ENCODE data around the gene PJA2. TPM values are rescaled to one million over a fixed set of nuclear protein-coding genes. Genes with fewer than 3 reads are reported as not detected.

PJA2 gene
- polyA plus RNA-seq, 3 donors from 2014 or later, result 54.1 to 84.0 (median 73.1) TPM

DNA sequence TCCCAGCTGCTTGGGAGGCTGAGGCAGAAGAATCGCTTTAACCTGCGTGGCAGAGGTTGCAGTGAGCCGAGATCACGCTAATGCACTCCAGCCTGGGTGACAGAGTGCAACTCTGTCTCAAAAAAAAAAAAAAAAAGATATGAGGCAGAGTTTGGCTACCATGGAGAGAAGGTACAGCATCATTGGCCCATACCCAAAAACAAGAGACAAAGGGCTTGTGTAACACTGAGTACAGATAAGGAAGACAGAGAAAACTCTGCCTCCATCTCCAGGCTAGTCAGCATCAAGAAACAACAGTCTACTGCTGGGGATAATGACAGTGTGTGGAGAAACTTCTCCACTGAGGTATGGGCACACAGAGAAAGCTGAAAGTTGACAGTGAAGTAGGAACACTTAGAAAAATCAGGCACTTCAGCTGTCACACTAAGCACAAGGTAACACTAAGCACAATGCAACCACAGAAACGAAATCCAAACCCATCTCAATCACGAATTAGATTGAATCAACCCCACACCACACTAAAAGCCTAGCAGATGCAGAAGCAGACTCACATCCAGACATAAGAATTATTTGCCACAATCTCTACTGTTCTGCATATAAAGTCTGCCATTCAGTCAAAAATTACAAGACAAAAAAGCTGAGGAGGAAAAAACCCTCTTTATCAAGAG, 10.5 kb downstream of the PJA2 start:
- peaks cover 0 to 2% (median 0%) of the 10 kb centered on the region in 3 donors for H3K27me3 Mint-ChIP-seq (ENCODE audit: low read depth in 3 of 3)
- H3K9me3 Mint-ChIP-seq, result peaks cover 0 to 2% (median 0%) of the 10 kb centered on the region in 6 donors
- peak overlapping the region in 5 of 6 donors; percentile 9 to 56 (median 29) for H3K27ac Mint-ChIP-seq
- H3K4me1 Mint-ChIP-seq, result peaks cover 87 to 96% of the 10 kb centered on the region in 2 donors
- peaks cover 10 to 14% (median 10%) of the 10 kb centered on the region in 3 donors for H3K36me3 Mint-ChIP-seq
- peak overlapping the region in 4 of 5 donors; percentile 1 to 52 (median 24) for H3K4me3 Mint-ChIP-seq
- no peak for DNase-seq

- DNase-seq, result no peak
- peaks cover 88 to 97% of the 10 kb centered on the region in 2 donors for H3K4me1 Mint-ChIP-seq
- H3K27ac Mint-ChIP-seq, result no peak overlapping the region
- peak overlapping the region in 1 of 5 donors; percentile 41 for H3K4me3 Mint-ChIP-seq
- peaks cover 0 to 2% (median 0%) of the 10 kb centered on the region in 6 donors for H3K9me3 Mint-ChIP-seq
- peaks cover 0 to 6% (median 6%) of the 10 kb centered on the region in 3 donors for H3K36me3 Mint-ChIP-seq
- peaks cover 0 to 4% (median 0%) of the 10 kb centered on the region in 3 donors for H3K27me3 Mint-ChIP-seq (ENCODE audit: low read depth in 3 of 3)
Observed at GRCh38 chr5:109396965-109397364, 12.8 kb downstream of the PJA2 start.

- DNase-seq, result no peak
- peak overlapping the region in 4 of 6 donors; percentile 6 to 43 (median 16) for H3K27ac Mint-ChIP-seq
- peak overlapping the region in 4 of 5 donors; percentile 1 to 56 (median 36) for H3K4me3 Mint-ChIP-seq
- H3K4me1 Mint-ChIP-seq, result peaks cover 87 to 97% of the 10 kb centered on the region in 2 donors
- peaks cover 0 to 4% (median 2%) of the 10 kb centered on the region in 3 donors for H3K27me3 Mint-ChIP-seq (ENCODE audit: low read depth in 3 of 3)
- peaks cover 0 to 2% (median 0%) of the 10 kb centered on the region in 6 donors for H3K9me3 Mint-ChIP-seq
- H3K36me3 Mint-ChIP-seq, result peaks cover 5 to 13% (median 7%) of the 10 kb centered on the region in 3 donors
Observed at GRCh38 chr5:109394806-109395205, 15.0 kb downstream of the PJA2 start.

DNA sequence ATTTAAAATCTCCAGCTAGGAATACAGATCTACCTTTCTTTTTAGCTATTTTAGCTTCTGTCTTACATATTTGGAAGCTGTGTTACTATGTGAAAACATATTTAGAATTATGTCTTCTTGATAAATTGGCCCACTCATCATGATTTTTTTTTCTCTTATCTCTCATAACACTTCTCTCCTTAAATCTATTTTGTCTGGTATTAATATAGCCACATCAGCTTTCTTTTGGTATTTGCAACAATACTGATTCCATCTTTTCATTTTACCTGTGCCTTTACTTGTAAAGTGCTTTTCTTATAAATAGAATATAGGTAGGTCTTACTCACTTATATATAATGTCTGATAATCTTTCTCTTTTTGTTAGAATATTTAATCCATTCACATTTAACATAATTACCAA, 19.6 kb downstream of the PJA2 start:
- peaks cover 0 to 8% (median 7%) of the 10 kb centered on the region in 3 donors for H3K36me3 Mint-ChIP-seq
- H3K9me3 Mint-ChIP-seq, result peaks cover 0 to 2% (median 0%) of the 10 kb centered on the region in 6 donors
- peak overlapping the region in 1 of 6 donors; percentile 15 for H3K27ac Mint-ChIP-seq
- peaks cover 0 to 4% (median 2%) of the 10 kb centered on the region in 3 donors for H3K27me3 Mint-ChIP-seq (ENCODE audit: low read depth in 3 of 3)
- no peak for DNase-seq
- H3K4me1 Mint-ChIP-seq, result peaks cover 88 to 100% of the 10 kb centered on the region in 2 donors
- no peak overlapping the region for H3K4me3 Mint-ChIP-seq

- peak overlapping the region in 4 of 6 donors; percentile 8 to 78 (median 52) for H3K27ac Mint-ChIP-seq
- no peak overlapping the region for H3K4me3 Mint-ChIP-seq
- H3K36me3 Mint-ChIP-seq, result peaks cover 0 to 8% (median 7%) of the 10 kb centered on the region in 3 donors
- peaks cover 83 to 95% of the 10 kb centered on the region in 2 donors for H3K4me1 Mint-ChIP-seq
- DNase-seq, result no peak
- H3K9me3 Mint-ChIP-seq, result peaks cover 0 to 2% (median 0%) of the 10 kb centered on the region in 6 donors
- peaks cover 0 to 4% (median 0%) of the 10 kb centered on the region in 3 donors for H3K27me3 Mint-ChIP-seq (ENCODE audit: low read depth in 3 of 3)
Observed at GRCh38 chr5:109388407-109388806, 21.4 kb downstream of the PJA2 start.

DNA sequence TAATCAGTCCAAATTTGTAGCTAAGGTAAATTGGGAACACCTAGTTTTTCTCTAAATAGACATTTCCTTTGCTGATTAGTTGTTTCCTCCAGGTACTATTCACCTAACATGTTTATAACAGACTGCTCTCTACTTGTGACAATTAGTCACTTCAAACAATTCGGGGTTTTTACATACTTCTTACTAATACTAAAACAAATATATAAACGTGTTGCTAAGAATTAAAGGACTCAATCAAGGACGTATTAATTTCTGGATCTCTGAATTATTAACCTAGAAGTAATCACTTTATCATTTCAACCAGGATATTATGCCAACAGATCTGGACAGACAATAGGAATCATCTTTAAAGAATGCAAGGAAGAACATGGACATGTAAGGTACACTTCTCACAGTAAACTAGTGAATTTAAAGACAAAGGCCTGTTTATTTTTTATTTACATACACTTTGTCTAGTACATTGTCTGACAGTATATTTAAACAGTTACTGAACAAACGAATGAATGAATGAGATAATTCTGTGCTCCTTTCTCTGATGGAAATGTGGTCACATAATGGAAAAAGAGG, 22.3 kb downstream of the PJA2 start:
- peaks cover 0 to 2% (median 0%) of the 10 kb centered on the region in 6 donors for H3K9me3 Mint-ChIP-seq
- H3K27ac Mint-ChIP-seq, result peak overlapping the region in 3 of 6 donors; percentile 6 to 47 (median 20)
- H3K36me3 Mint-ChIP-seq, result peaks cover 0 to 8% (median 7%) of the 10 kb centered on the region in 3 donors
- H3K4me1 Mint-ChIP-seq, result peaks cover 75 to 90% of the 10 kb centered on the region in 2 donors
- H3K4me3 Mint-ChIP-seq, result no peak overlapping the region
- H3K27me3 Mint-ChIP-seq (ENCODE audit: low read depth in 3 of 3), result peaks cover 0 to 4% (median 0%) of the 10 kb centered on the region in 3 donors
- no peak for DNase-seq

DNA sequence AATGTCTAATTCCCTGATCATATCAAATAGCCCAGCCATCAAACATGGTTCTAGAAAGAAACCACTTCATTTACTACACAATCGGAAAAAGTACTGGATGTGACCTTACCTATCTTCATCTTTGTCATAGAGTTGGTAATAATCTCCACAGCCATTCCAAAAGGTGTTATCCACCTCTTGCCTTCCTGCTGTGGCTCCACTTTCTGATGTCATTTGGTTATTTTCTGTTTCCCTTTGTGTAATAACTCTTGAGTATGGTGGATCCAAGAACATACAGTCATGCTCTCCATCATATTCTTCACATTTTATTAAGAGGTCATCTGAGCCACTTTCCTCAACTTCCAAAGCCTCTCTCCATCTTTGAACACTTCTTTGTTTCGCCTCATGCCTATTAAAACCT, 31.7 kb downstream of the PJA2 start:
- DNase-seq, result no peak
- Mint-ChIP-seq H3K4me1 (peaks cover 36 to 62% of the 10 kb centered on the region in 2 donors), H3K36me3 (peaks cover 9 to 31% (median 13%) of the 10 kb centered on the region in 3 donors), H3K9me3 (no peaks in the 10 kb centered on the region), H3K4me3 (no peak overlapping the region), H3K27me3 (ENCODE audit: low read depth in 3 of 3) (no peaks in the 10 kb centered on the region), H3K27ac (peak overlapping the region in 1 of 6 donors; percentile 51)

- Mint-ChIP-seq H3K27me3 (ENCODE audit: low read depth in 3 of 3) (peaks cover 0 to 2% (median 0%) of the 10 kb centered on the region in 3 donors), H3K36me3 (peaks cover 9 to 25% (median 9%) of the 10 kb centered on the region in 3 donors), H3K27ac (peak overlapping the region in 5 of 6 donors; percentile 17 to 63 (median 61)), H3K9me3 (no peaks in the 10 kb centered on the region), H3K4me1 (peaks cover 52 to 89% of the 10 kb centered on the region in 2 donors), H3K4me3 (no peak overlapping the region)
- DNase-seq, result peak in 1 of 3 donors; percentile 11
Observed at GRCh38 chr5:109374625-109375024, 35.1 kb downstream of the PJA2 start.

DNA sequence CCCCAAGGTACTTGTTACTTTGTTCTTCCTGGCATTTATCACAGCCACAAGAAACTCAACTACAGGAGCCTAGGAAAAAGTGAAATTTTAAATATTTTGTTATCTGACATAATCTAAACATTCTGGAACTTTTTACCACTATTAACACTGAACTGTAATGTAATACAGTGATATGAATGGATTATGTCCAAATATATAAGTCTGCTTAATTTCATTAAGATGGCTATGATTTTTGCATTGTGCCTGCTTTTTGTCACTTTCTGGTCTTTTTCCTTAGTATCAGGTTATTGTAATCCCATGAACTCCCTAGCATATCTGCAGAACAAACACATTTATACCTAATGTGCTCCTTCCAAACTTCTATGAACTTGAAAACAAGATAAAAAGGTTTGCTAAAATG, 35.8 kb downstream of the PJA2 start:
- Mint-ChIP-seq H3K36me3 (peaks cover 7 to 24% (median 12%) of the 10 kb centered on the region in 3 donors), H3K27me3 (ENCODE audit: low read depth in 3 of 3) (peaks cover 0 to 2% (median 0%) of the 10 kb centered on the region in 3 donors), H3K27ac (peak overlapping the region in 3 of 6 donors; percentile 17 to 62 (median 61)), H3K4me3 (no peak overlapping the region), H3K9me3 (no peaks in the 10 kb centered on the region), H3K4me1 (peaks cover 54 to 90% of the 10 kb centered on the region in 2 donors)
- DNase-seq, result no peak

GRCh38 chr5:109370343-109370742, 39.4 kb downstream of the PJA2 start:
- Mint-ChIP-seq H3K27ac (no peak overlapping the region), H3K4me1 (peaks cover 48 to 82% of the 10 kb centered on the region in 2 donors)

DNA sequence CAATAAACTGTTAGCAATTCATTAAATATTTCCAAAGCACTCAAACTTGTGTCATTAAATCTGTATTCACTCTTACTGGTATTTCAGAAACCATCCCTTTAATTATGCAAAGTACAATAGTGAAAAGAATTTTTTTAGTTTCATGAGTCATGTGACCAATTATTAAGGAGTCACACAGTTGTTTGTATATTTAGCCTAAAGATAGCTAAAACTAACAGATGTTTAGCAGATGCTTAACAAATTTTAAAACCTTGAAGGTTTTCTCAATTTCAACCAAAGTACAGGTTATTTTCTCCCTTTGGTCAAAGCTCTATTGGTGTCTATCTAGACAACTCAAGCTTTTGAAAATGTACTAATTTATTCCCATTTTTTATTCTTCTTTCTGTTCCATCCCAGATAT, 44.1 kb downstream of the PJA2 start:
- H3K4me1 Mint-ChIP-seq, result peaks cover 43 to 70% of the 10 kb centered on the region in 2 donors
- no peak overlapping the region for H3K4me3 Mint-ChIP-seq
- H3K36me3 Mint-ChIP-seq, result peaks cover 13 to 40% (median 36%) of the 10 kb centered on the region in 3 donors
- peak overlapping the region in 1 of 6 donors; percentile 17 for H3K27ac Mint-ChIP-seq
- H3K9me3 Mint-ChIP-seq, result no peaks in the 10 kb centered on the region
- DNase-seq, result no peak
- peaks cover 0 to 1% (median 0%) of the 10 kb centered on the region in 3 donors for H3K27me3 Mint-ChIP-seq (ENCODE audit: low read depth in 3 of 3)

More at GRCh38 chr5:109370343-109370742, 39.4 kb downstream of the PJA2 start:
- peaks cover 0 to 2% (median 0%) of the 10 kb centered on the region in 3 donors for H3K27me3 Mint-ChIP-seq (ENCODE audit: low read depth in 3 of 3)
- no peak overlapping the region for H3K4me3 Mint-ChIP-seq
- H3K36me3 Mint-ChIP-seq, result peaks cover 13 to 22% (median 22%) of the 10 kb centered on the region in 3 donors
- DNase-seq, result no peak
- no peaks in the 10 kb centered on the region for H3K9me3 Mint-ChIP-seq

GRCh38 chr5:109364977-109365376, 44.8 kb downstream of the PJA2 start:
- DNase-seq, result no peak
- H3K4me1 Mint-ChIP-seq, result peaks cover 41 to 64% of the 10 kb centered on the region in 2 donors
- H3K27ac Mint-ChIP-seq, result peak overlapping the region in 1 of 6 donors; percentile 52

DNA sequence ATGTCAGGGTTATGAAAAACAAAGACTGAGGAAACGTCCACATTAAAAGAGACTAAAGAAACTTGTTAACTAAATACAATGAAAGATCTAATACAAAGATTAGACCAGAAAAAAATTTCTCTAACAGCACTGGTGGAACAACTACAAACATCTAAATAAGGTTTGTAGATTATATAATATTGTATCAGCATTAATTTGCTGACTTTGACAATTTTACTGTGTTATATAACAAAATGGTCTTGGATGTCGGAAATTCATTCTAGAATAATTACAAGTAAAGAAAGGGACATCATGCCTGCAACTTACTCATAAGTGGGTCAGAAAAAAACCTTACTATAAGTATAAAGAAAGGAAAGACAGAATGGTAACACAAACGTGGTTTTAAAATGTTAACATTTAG, 50.1 kb downstream of the PJA2 start:
- H3K36me3 Mint-ChIP-seq, result peaks cover 0 to 22% (median 18%) of the 10 kb centered on the region in 3 donors
- peaks cover 0 to 1% (median 0%) of the 10 kb centered on the region in 3 donors for H3K27me3 Mint-ChIP-seq (ENCODE audit: low read depth in 3 of 3)
- H3K4me3 Mint-ChIP-seq, result no peak overlapping the region
- no peaks in the 10 kb centered on the region for H3K9me3 Mint-ChIP-seq
- H3K4me1 Mint-ChIP-seq, result peaks cover 37 to 52% of the 10 kb centered on the region in 2 donors
- DNase-seq, result no peak
- H3K27ac Mint-ChIP-seq, result peak overlapping the region in 2 of 6 donors; percentile 6 to 26

More at GRCh38 chr5:109364977-109365376, 44.8 kb downstream of the PJA2 start:
- Mint-ChIP-seq H3K27me3 (ENCODE audit: low read depth in 3 of 3) (peaks cover 0 to 1% (median 0%) of the 10 kb centered on the region in 3 donors), H3K4me3 (no peak overlapping the region), H3K9me3 (no peaks in the 10 kb centered on the region), H3K36me3 (peaks cover 13 to 40% (median 36%) of the 10 kb centered on the region in 3 donors)

Measured in immature natural killer cell (primary cell).